ENCODE results near the gene MEGF6.

- TF ChIP-seq CTCF (IDR thresholded peaks at IDR 0.05) (no peak), ZFX (IDR thresholded peaks at IDR 0.05; ENCODE audit: borderline replicate concordance) (no peak)
These were observed 34.0 kb downstream of the MEGF6 start for GRCh38 chr1:3577300-3577699.
